Stomach (tissue), 4 donors: ENCODE measurements around the gene NLGN1.

Experiments
- POLR2AphosphoS5 ChIP-seq, 3 donors: sonication (generic); formaldehyde crosslinking; IDR thresholded peaks; one replicate each; pipeline ENCODE4 v1.6.1; 2016; ENCODE audit warnings: antibody characterized with exemption in 3 of 3
- TF ChIP-seq, protein P1 (sequence below), 7 experiments: fragments of 450-650 bp in 4 of 7; fragments of 200-600 bp in 3 of 7; sonication (generic) in 3 of 7; IDR thresholded peaks; one replicate each; pipeline ENCODE4 v1.5.1; 2016 to 2019; ENCODE audit warnings: antibody characterized with exemption in 7 of 7, control low read depth in 2 of 7, mild to moderate bottlenecking in 1 of 7

GRCh38 chr3:174266476-174266875 lies 868.9 kb downstream of the NLGN1 start:
- TF ChIP-seq, protein P1, sequence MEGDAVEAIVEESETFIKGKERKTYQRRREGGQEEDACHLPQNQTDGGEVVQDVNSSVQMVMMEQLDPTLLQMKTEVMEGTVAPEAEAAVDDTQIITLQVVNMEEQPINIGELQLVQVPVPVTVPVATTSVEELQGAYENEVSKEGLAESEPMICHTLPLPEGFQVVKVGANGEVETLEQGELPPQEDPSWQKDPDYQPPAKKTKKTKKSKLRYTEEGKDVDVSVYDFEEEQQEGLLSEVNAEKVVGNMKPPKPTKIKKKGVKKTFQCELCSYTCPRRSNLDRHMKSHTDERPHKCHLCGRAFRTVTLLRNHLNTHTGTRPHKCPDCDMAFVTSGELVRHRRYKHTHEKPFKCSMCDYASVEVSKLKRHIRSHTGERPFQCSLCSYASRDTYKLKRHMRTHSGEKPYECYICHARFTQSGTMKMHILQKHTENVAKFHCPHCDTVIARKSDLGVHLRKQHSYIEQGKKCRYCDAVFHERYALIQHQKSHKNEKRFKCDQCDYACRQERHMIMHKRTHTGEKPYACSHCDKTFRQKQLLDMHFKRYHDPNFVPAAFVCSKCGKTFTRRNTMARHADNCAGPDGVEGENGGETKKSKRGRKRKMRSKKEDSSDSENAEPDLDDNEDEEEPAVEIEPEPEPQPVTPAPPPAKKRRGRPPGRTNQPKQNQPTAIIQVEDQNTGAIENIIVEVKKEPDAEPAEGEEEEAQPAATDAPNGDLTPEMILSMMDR (IDR thresholded peaks at IDR 0.05), result no peak
- no peak for TF ChIP-seq POLR2AphosphoS5 (IDR thresholded peaks at IDR 0.05)
